ENCODE results near the gene CGNL1.

CGNL1 gene

GRCh38 chr15:57517030-57517671 is 140.8 kb downstream of the CGNL1 start:
- Histone ChIP-seq H3K4me3 (ENCODE audit: control insufficient read depth in 1 of 7, extremely low read depth in 1 of 7, insufficient read depth in 4 of 7, low read depth in 2 of 7, low read length in 6 of 7) (no peak overlapping the region), H3K9me3 (ENCODE audit: control extremely low read depth in 1 of 5, control insufficient read depth in 4 of 5, insufficient read depth in 2 of 5, low read depth in 1 of 5, low read length in 4 of 5) (no peaks in the 10 kb centered on the region), H3K27me3 (replicated peaks in 2 of 5; ENCODE audit: control insufficient read depth in 4 of 5, insufficient read depth in 5 of 5, low read length in 4 of 5) (no peaks in the 10 kb centered on the region), H3K36me3 (ENCODE audit: control insufficient read depth in 4 of 4, insufficient read depth in 4 of 4, low read length in 3 of 4) (no peaks in the 10 kb centered on the region), H3K4me1 (ENCODE audit: control extremely low read depth in 1 of 4, control insufficient read depth in 4 of 4, insufficient read depth in 4 of 4, low read length in 3 of 4) (no peaks in the 10 kb centered on the region), H3K27ac (ENCODE audit: insufficient read depth in 1 of 2, low read depth in 1 of 2, low read length in 2 of 2, poor library complexity in 1 of 2, severe bottlenecking in 2 of 2) (no peak overlapping the region)
- CTCF ChIA-PET = interaction anchor here (0.9 kb wide), 1 partner anchor 10 kb away, joined by 3 read pairs; no protein-coding TSS in a partner anchor
- 95% methylated on average over 5 of the region's 6 CpGs for WGBS (ENCODE audit: insufficient coverage)
- no peak for DNase-seq
- POLR2A ChIA-PET = interaction anchor here (1.2 kb wide), 1 partner anchor 10 kb away, joined by 3 read pairs; no protein-coding TSS in a partner anchor

- no peak overlapping the region for H3K4me3 ChIP-seq (ENCODE audit: control insufficient read depth in 1 of 7, extremely low read depth in 1 of 7, insufficient read depth in 4 of 7, low read depth in 2 of 7, low read length in 6 of 7)
- no peaks in the 10 kb centered on the region for H3K4me1 ChIP-seq (ENCODE audit: control extremely low read depth in 1 of 4, control insufficient read depth in 4 of 4, insufficient read depth in 4 of 4, low read length in 3 of 4)
- H3K27me3 ChIP-seq (replicated peaks in 2 of 5; ENCODE audit: control insufficient read depth in 4 of 5, insufficient read depth in 5 of 5, low read length in 4 of 5) = no peaks in the 10 kb centered on the region
- no peak for DNase-seq
- POLR2A ChIA-PET = interaction anchor here (0.6 kb wide), 1 partner anchor 1751 kb away, joined by 3 read pairs; no protein-coding TSS in a partner anchor
- H3K36me3 ChIP-seq (ENCODE audit: control insufficient read depth in 4 of 4, insufficient read depth in 4 of 4, low read length in 3 of 4) = no peaks in the 10 kb centered on the region
- CTCF ChIA-PET = interaction anchor here (1.4 to 3.0 kb wide), 2 partner anchors 10 to 177 kb away, joined by 7 to 11 read pairs; no protein-coding TSS in a partner anchor
- H3K9me3 ChIP-seq (ENCODE audit: control extremely low read depth in 1 of 5, control insufficient read depth in 4 of 5, insufficient read depth in 2 of 5, low read depth in 1 of 5, low read length in 4 of 5) = no peaks in the 10 kb centered on the region
- 97% methylated on average over 8 of the region's 13 CpGs for WGBS (ENCODE audit: insufficient coverage)
- H3K27ac ChIP-seq (ENCODE audit: insufficient read depth in 1 of 2, low read depth in 1 of 2, low read length in 2 of 2, poor library complexity in 1 of 2, severe bottlenecking in 2 of 2) = no peak overlapping the region
Measured at GRCh38 chr15:57518779-57519405, 142.6 kb downstream of the CGNL1 start.

- H3K4me3 ChIP-seq (ENCODE audit: control insufficient read depth in 1 of 7, extremely low read depth in 1 of 7, insufficient read depth in 4 of 7, low read depth in 2 of 7, low read length in 6 of 7) = no peak overlapping the region
- DNase-seq = no peak
- no peaks in the 10 kb centered on the region for H3K27me3 ChIP-seq (replicated peaks in 2 of 5; ENCODE audit: control insufficient read depth in 4 of 5, insufficient read depth in 5 of 5, low read length in 4 of 5)
- H3K9me3 ChIP-seq (ENCODE audit: control extremely low read depth in 1 of 5, control insufficient read depth in 4 of 5, insufficient read depth in 2 of 5, low read depth in 1 of 5, low read length in 4 of 5) = no peaks in the 10 kb centered on the region
- no peak overlapping the region for H3K27ac ChIP-seq (ENCODE audit: insufficient read depth in 1 of 2, low read depth in 1 of 2, low read length in 2 of 2, poor library complexity in 1 of 2, severe bottlenecking in 2 of 2)
- ChIA-PET POLR2A (interaction anchor here (0.6 to 0.7 kb wide), 2 partner anchors 9 to 1750 kb away, joined by 3 to 4 read pairs; no protein-coding TSS in a partner anchor), CTCF (interaction anchor here (1.4 to 3.0 kb wide), 2 partner anchors 9 to 178 kb away, joined by 7 to 11 read pairs; no protein-coding TSS in a partner anchor)
- H3K36me3 ChIP-seq (ENCODE audit: control insufficient read depth in 4 of 4, insufficient read depth in 4 of 4, low read length in 3 of 4) = no peaks in the 10 kb centered on the region
- WGBS (ENCODE audit: insufficient coverage) = 100% methylated on average over 4 of the region's 4 CpGs
- no peaks in the 10 kb centered on the region for H3K4me1 ChIP-seq (ENCODE audit: control extremely low read depth in 1 of 4, control insufficient read depth in 4 of 4, insufficient read depth in 4 of 4, low read length in 3 of 4)
Measured at GRCh38 chr15:57519806-57520205, 143.5 kb downstream of the CGNL1 start.

GRCh38 chr15:57521503-57521902 is 145.2 kb downstream of the CGNL1 start:
- POLR2A ChIA-PET = no interaction called here
- Histone ChIP-seq H3K27me3 (replicated peaks in 2 of 5; ENCODE audit: control insufficient read depth in 4 of 5, insufficient read depth in 5 of 5, low read length in 4 of 5) (no peaks in the 10 kb centered on the region), H3K9me3 (ENCODE audit: control extremely low read depth in 1 of 5, control insufficient read depth in 4 of 5, insufficient read depth in 2 of 5, low read depth in 1 of 5, low read length in 4 of 5) (no peaks in the 10 kb centered on the region), H3K4me1 (ENCODE audit: control extremely low read depth in 1 of 4, control insufficient read depth in 4 of 4, insufficient read depth in 4 of 4, low read length in 3 of 4) (no peaks in the 10 kb centered on the region), H3K36me3 (ENCODE audit: control insufficient read depth in 4 of 4, insufficient read depth in 4 of 4, low read length in 3 of 4) (no peaks in the 10 kb centered on the region), H3K27ac (ENCODE audit: insufficient read depth in 1 of 2, low read depth in 1 of 2, low read length in 2 of 2, poor library complexity in 1 of 2, severe bottlenecking in 2 of 2) (no peak overlapping the region), H3K4me3 (ENCODE audit: control insufficient read depth in 1 of 7, extremely low read depth in 1 of 7, insufficient read depth in 4 of 7, low read depth in 2 of 7, low read length in 6 of 7) (no peak overlapping the region)
- WGBS (ENCODE audit: insufficient coverage) = no CpG with 5 or more reads among the region's 2 CpGs
- CTCF ChIA-PET = interaction anchor here (1.1 to 3.0 kb wide), 3 partner anchors 8 to 180 kb away, joined by 3 to 11 read pairs (median 3); no protein-coding TSS in a partner anchor
- no peak for DNase-seq

- H3K4me1 ChIP-seq (ENCODE audit: control extremely low read depth in 1 of 4, control insufficient read depth in 4 of 4, insufficient read depth in 4 of 4, low read length in 3 of 4) = no peaks in the 10 kb centered on the region
- POLR2A ChIA-PET = no interaction called here
- WGBS (ENCODE audit: insufficient coverage) = 95% methylated on average over 9 of the region's 9 CpGs
- H3K27ac ChIP-seq (ENCODE audit: insufficient read depth in 1 of 2, low read depth in 1 of 2, low read length in 2 of 2, poor library complexity in 1 of 2, severe bottlenecking in 2 of 2) = no peak overlapping the region
- CTCF ChIA-PET = no interaction called here
- H3K4me3 ChIP-seq (ENCODE audit: control insufficient read depth in 1 of 7, extremely low read depth in 1 of 7, insufficient read depth in 4 of 7, low read depth in 2 of 7, low read length in 6 of 7) = no peak overlapping the region
- H3K27me3 ChIP-seq (replicated peaks in 2 of 5; ENCODE audit: control insufficient read depth in 4 of 5, insufficient read depth in 5 of 5, low read length in 4 of 5) = no peaks in the 10 kb centered on the region
- no peaks in the 10 kb centered on the region for H3K9me3 ChIP-seq (ENCODE audit: control extremely low read depth in 1 of 5, control insufficient read depth in 4 of 5, insufficient read depth in 2 of 5, low read depth in 1 of 5, low read length in 4 of 5)
- DNase-seq = no peak
- H3K36me3 ChIP-seq (ENCODE audit: control insufficient read depth in 4 of 4, insufficient read depth in 4 of 4, low read length in 3 of 4) = no peaks in the 10 kb centered on the region
Measured at GRCh38 chr15:57522148-57522547, 145.8 kb downstream of the CGNL1 start.

GRCh38 chr15:57525581-57525980 is 149.3 kb downstream of the CGNL1 start:
- Histone ChIP-seq H3K9me3 (ENCODE audit: control extremely low read depth in 1 of 5, control insufficient read depth in 4 of 5, insufficient read depth in 2 of 5, low read depth in 1 of 5, low read length in 4 of 5) (no peaks in the 10 kb centered on the region), H3K27me3 (replicated peaks in 2 of 5; ENCODE audit: control insufficient read depth in 4 of 5, insufficient read depth in 5 of 5, low read length in 4 of 5) (no peaks in the 10 kb centered on the region), H3K4me1 (ENCODE audit: control extremely low read depth in 1 of 4, control insufficient read depth in 4 of 4, insufficient read depth in 4 of 4, low read length in 3 of 4) (no peaks in the 10 kb centered on the region), H3K27ac (ENCODE audit: insufficient read depth in 1 of 2, low read depth in 1 of 2, low read length in 2 of 2, poor library complexity in 1 of 2, severe bottlenecking in 2 of 2) (no peak overlapping the region), H3K4me3 (ENCODE audit: control insufficient read depth in 1 of 7, extremely low read depth in 1 of 7, insufficient read depth in 4 of 7, low read depth in 2 of 7, low read length in 6 of 7) (no peak overlapping the region), H3K36me3 (ENCODE audit: control insufficient read depth in 4 of 4, insufficient read depth in 4 of 4, low read length in 3 of 4) (no peaks in the 10 kb centered on the region)
- WGBS (ENCODE audit: insufficient coverage) = no CpG with 5 or more reads among the region's 2 CpGs
- ChIA-PET POLR2A (no interaction called here), CTCF (interaction anchor here (0.9 to 6.1 kb wide), 4 partner anchors 34 to 188 kb away, joined by 3 to 151 read pairs (median 6); no protein-coding TSS in a partner anchor)
- no peak for DNase-seq

- no peak overlapping the region for H3K27ac ChIP-seq (ENCODE audit: insufficient read depth in 1 of 2, low read depth in 1 of 2, low read length in 2 of 2, poor library complexity in 1 of 2, severe bottlenecking in 2 of 2)
- no peaks in the 10 kb centered on the region for H3K9me3 ChIP-seq (ENCODE audit: control extremely low read depth in 1 of 5, control insufficient read depth in 4 of 5, insufficient read depth in 2 of 5, low read depth in 1 of 5, low read length in 4 of 5)
- H3K4me3 ChIP-seq (ENCODE audit: control insufficient read depth in 1 of 7, extremely low read depth in 1 of 7, insufficient read depth in 4 of 7, low read depth in 2 of 7, low read length in 6 of 7) = no peak overlapping the region
- CTCF ChIA-PET = interaction anchor here (2.0 to 6.1 kb wide), 3 partner anchors 35 to 380 kb away, joined by 7 to 151 read pairs (median 30); no protein-coding TSS in a partner anchor
- no peak for DNase-seq
- H3K36me3 ChIP-seq (ENCODE audit: control insufficient read depth in 4 of 4, insufficient read depth in 4 of 4, low read length in 3 of 4) = no peaks in the 10 kb centered on the region
- POLR2A ChIA-PET = no interaction called here
- H3K4me1 ChIP-seq (ENCODE audit: control extremely low read depth in 1 of 4, control insufficient read depth in 4 of 4, insufficient read depth in 4 of 4, low read length in 3 of 4) = no peaks in the 10 kb centered on the region
- H3K27me3 ChIP-seq (replicated peaks in 2 of 5; ENCODE audit: control insufficient read depth in 4 of 5, insufficient read depth in 5 of 5, low read length in 4 of 5) = no peaks in the 10 kb centered on the region
Measured at GRCh38 chr15:57526076-57526475, 149.8 kb downstream of the CGNL1 start.

Measured in common myeloid progenitor, CD34-positive (primary cell).